PC-3 (cell line): ENCODE results near the gene PLXNB1.

Experiments used
- CTCF ChIP-seq: fragments of 300-600 bp; sonication (generic); conservative IDR thresholded peaks from 2 replicates; pipeline ENCODE4 v1.5.1; 2017; ENCODE audit warnings: antibody characterized with exemption, low read depth, mild to moderate bottlenecking, low read length
- EZH2 ChIP-seq: fragments of 300-600 bp; sonication (generic); IDR thresholded peaks from one replicate; pipeline ENCODE4 v1.6.1; 2017; ENCODE audit warnings: antibody characterized with exemption, mild to moderate bottlenecking, low read length; ENCODE audit not compliant: unreplicated experiment

- TF ChIP-seq CTCF = no peak
- TF ChIP-seq EZH2 = no peak
Observed at GRCh38 chr3:48405343-48405881, 24.5 kb downstream of the PLXNB1 start.
